Measurements from ENCODE around the gene IGSF10.

- TF ChIP-seq CTCF (IDR thresholded peaks at IDR 0.05) (no peak), JUND (IDR thresholded peaks at IDR 0.05) (no peak), IRF3 (IDR thresholded peaks at IDR 0.05; ENCODE audit: low read depth, low read length) (no peak), NFIC (IDR thresholded peaks at IDR 0.05; ENCODE audit: borderline replicate concordance) (no peak), POLR2AphosphoS5 (IDR thresholded peaks at IDR 0.05; ENCODE audit: low read depth, low read length) (no peak), EP300 (IDR thresholded peaks at IDR 0.05; ENCODE audit: borderline replicate concordance in 1 of 2, low read depth in 1 of 2, low read length in 1 of 2) (no peak), EZH2phosphoT487 (IDR thresholded peaks at IDR 0.05; ENCODE audit: borderline replicate concordance, low read depth) (no peak), ZBTB33 (IDR thresholded peaks at IDR 0.05; ENCODE audit: borderline replicate concordance, low read depth) (no peak), RAD21 (IDR thresholded peaks at IDR 0.05; ENCODE audit: low read length) (no peak), REST (IDR thresholded peaks at IDR 0.05; ENCODE audit: low read depth, low read length) (no peak), YY1 (IDR thresholded peaks at IDR 0.05; ENCODE audit: low read depth) (no peak)
These were observed 19.9 kb downstream of the IGSF10 start for GRCh38 chr3:151440940-151441339.
